ENCODE results near the gene TTLL11. TPM values are rescaled to one million over a fixed set of nuclear protein-coding genes. Genes with fewer than 3 reads are reported as not detected.

Gene TTLL11
- total RNA-seq, 1 donor from 2014 or later = 6.9 TPM

GRCh38 chr9:122065923-122066629, 27.0 kb downstream of the TTLL11 start:
- no peak for TF ChIP-seq CTCF (IDR thresholded peaks at IDR 0.05; ENCODE audit: insufficient read depth, low read depth, low read length)
- no peak for TF ChIP-seq EZH2 (IDR thresholded peaks at IDR 0.05; ENCODE audit: insufficient read depth, low read length)
- Mint-ChIP-seq H3K9me3 (ENCODE audit: unreplicated experiment) (peaks cover 2% of the 10 kb centered on the region), H3K4me1 (ENCODE audit: low read depth, unreplicated experiment) (no peaks in the 10 kb centered on the region), H3K36me3 (ENCODE audit: low read depth, unreplicated experiment) (peaks cover 5% of the 10 kb centered on the region), H3K27ac (ENCODE audit: unreplicated experiment) (no peak overlapping the region), H3K4me3 (ENCODE audit: unreplicated experiment) (no peak overlapping the region), H3K27me3 (ENCODE audit: low read depth, unreplicated experiment) (no peaks in the 10 kb centered on the region)
- H3K4me3 ChIP-seq (ENCODE audit: insufficient read depth, low read depth, low read length) = no peak overlapping the region
- H3K4me1 ChIP-seq (ENCODE audit: insufficient read depth, low read length) = no peaks in the 10 kb centered on the region
- H3K79me2 ChIP-seq (ENCODE audit: insufficient read depth, low read length) = peaks cover 3% of the 10 kb centered on the region
- DNase-seq (ENCODE audit: low read depth) (no peak), FAIRE-seq (no peak)
- H3K27me3 ChIP-seq (ENCODE audit: insufficient read depth, low read length) = no peaks in the 10 kb centered on the region
- H2AFZ ChIP-seq (ENCODE audit: low read depth, low read length) = no peak overlapping the region
- H3K27ac ChIP-seq (ENCODE audit: low read depth, low read length) = no peak overlapping the region
- no peaks in the 10 kb centered on the region for H3K36me3 ChIP-seq (ENCODE audit: insufficient read depth, low read length)
- no peaks in the 10 kb centered on the region for H3K9me3 ChIP-seq (ENCODE audit: insufficient read depth, low read depth, low read length)
- H3K9ac ChIP-seq (ENCODE audit: low read length) = no peak overlapping the region
- peaks cover 51% of the 10 kb centered on the region for H4K20me1 ChIP-seq (ENCODE audit: insufficient read depth, low read length)
- no peak overlapping the region for H3K4me2 ChIP-seq (ENCODE audit: low read length)

- H3K4me3 ChIP-seq (ENCODE audit: insufficient read depth, low read depth, low read length) = no peak overlapping the region
- TF ChIP-seq CTCF (IDR thresholded peaks at IDR 0.05; ENCODE audit: insufficient read depth, low read depth, low read length) = no peak
- no peak for TF ChIP-seq EZH2 (IDR thresholded peaks at IDR 0.05; ENCODE audit: insufficient read depth, low read length)
- H3K36me3 ChIP-seq (ENCODE audit: insufficient read depth, low read length) = no peaks in the 10 kb centered on the region
- H3K27ac Mint-ChIP-seq (ENCODE audit: unreplicated experiment) = no peak overlapping the region
- H3K27me3 Mint-ChIP-seq (ENCODE audit: low read depth, unreplicated experiment) = no peaks in the 10 kb centered on the region
- no peak overlapping the region for H3K9ac ChIP-seq (ENCODE audit: low read length)
- no peak overlapping the region for H3K27ac ChIP-seq (ENCODE audit: low read depth, low read length)
- H3K9me3 ChIP-seq (ENCODE audit: insufficient read depth, low read depth, low read length) = no peaks in the 10 kb centered on the region
- no peaks in the 10 kb centered on the region for H3K4me1 ChIP-seq (ENCODE audit: insufficient read depth, low read length)
- H3K4me2 ChIP-seq (ENCODE audit: low read length) = no peak overlapping the region
- H4K20me1 ChIP-seq (ENCODE audit: insufficient read depth, low read length) = peaks cover 44% of the 10 kb centered on the region
- H3K4me1 Mint-ChIP-seq (ENCODE audit: low read depth, unreplicated experiment) = no peaks in the 10 kb centered on the region
- H3K27me3 ChIP-seq (ENCODE audit: insufficient read depth, low read length) = no peaks in the 10 kb centered on the region
- no peak overlapping the region for H3K4me3 Mint-ChIP-seq (ENCODE audit: unreplicated experiment)
- peaks cover 2% of the 10 kb centered on the region for H3K36me3 Mint-ChIP-seq (ENCODE audit: low read depth, unreplicated experiment)
- no peaks in the 10 kb centered on the region for H3K79me2 ChIP-seq (ENCODE audit: insufficient read depth, low read length)
- FAIRE-seq (no peak), DNase-seq (ENCODE audit: low read depth) (no peak)
- no peak overlapping the region for H2AFZ ChIP-seq (ENCODE audit: low read depth, low read length)
- peaks cover 2% of the 10 kb centered on the region for H3K9me3 Mint-ChIP-seq (ENCODE audit: unreplicated experiment)
Measured at GRCh38 chr9:122060481-122060880, 32.6 kb downstream of the TTLL11 start.

- no peaks in the 10 kb centered on the region for H3K27me3 Mint-ChIP-seq (ENCODE audit: low read depth, unreplicated experiment)
- no peak overlapping the region for H3K4me3 ChIP-seq (ENCODE audit: insufficient read depth, low read depth, low read length)
- H3K79me2 ChIP-seq (ENCODE audit: insufficient read depth, low read length) = no peaks in the 10 kb centered on the region
- no peak for FAIRE-seq
- H3K9me3 ChIP-seq (ENCODE audit: insufficient read depth, low read depth, low read length) = no peaks in the 10 kb centered on the region
- no peak for TF ChIP-seq CTCF (IDR thresholded peaks at IDR 0.05; ENCODE audit: insufficient read depth, low read depth, low read length)
- no peak for TF ChIP-seq EZH2 (IDR thresholded peaks at IDR 0.05; ENCODE audit: insufficient read depth, low read length)
- peaks cover 2% of the 10 kb centered on the region for H3K36me3 Mint-ChIP-seq (ENCODE audit: low read depth, unreplicated experiment)
- peaks cover 39% of the 10 kb centered on the region for H4K20me1 ChIP-seq (ENCODE audit: insufficient read depth, low read length)
- no peak overlapping the region for H2AFZ ChIP-seq (ENCODE audit: low read depth, low read length)
- no peak overlapping the region for H3K9ac ChIP-seq (ENCODE audit: low read length)
- no peak overlapping the region for H3K27ac Mint-ChIP-seq (ENCODE audit: unreplicated experiment)
- H3K4me2 ChIP-seq (ENCODE audit: low read length) = no peak overlapping the region
- peaks cover 2% of the 10 kb centered on the region for H3K9me3 Mint-ChIP-seq (ENCODE audit: unreplicated experiment)
- H3K36me3 ChIP-seq (ENCODE audit: insufficient read depth, low read length) = no peaks in the 10 kb centered on the region
- no peaks in the 10 kb centered on the region for H3K4me1 ChIP-seq (ENCODE audit: insufficient read depth, low read length)
- H3K4me1 Mint-ChIP-seq (ENCODE audit: low read depth, unreplicated experiment) = no peaks in the 10 kb centered on the region
- H3K27me3 ChIP-seq (ENCODE audit: insufficient read depth, low read length) = no peaks in the 10 kb centered on the region
- H3K27ac ChIP-seq (ENCODE audit: low read depth, low read length) = no peak overlapping the region
- no peak overlapping the region for H3K4me3 Mint-ChIP-seq (ENCODE audit: unreplicated experiment)
- DNase-seq (ENCODE audit: low read depth) = no peak
Measured at GRCh38 chr9:122059955-122060324, 33.2 kb downstream of the TTLL11 start.
